GM12891 (cell line): Measurements from ENCODE around the gene CTNNA2.

Source experiments
- POLR2A ChIP-seq: IDR thresholded peaks from 2 replicates; pipeline ENCODE4 v1.6.1; 2011; ENCODE audit warnings: low read depth, low read length, control low read depth
- POLR2AphosphoS5 ChIP-seq: IDR thresholded peaks from 2 replicates; pipeline ENCODE4 v1.6.1; 2011; ENCODE audit warnings: low read depth, low read length, control low read depth
- SPI1 ChIP-seq: IDR thresholded peaks from 2 replicates; pipeline ENCODE4 v1.6.1; 2011; ENCODE audit warnings: low read depth, low read length, control low read depth
- TAF1 ChIP-seq: IDR thresholded peaks from 2 replicates; pipeline ENCODE4 v1.6.1; 2011; ENCODE audit warnings: low read depth, low read length, control low read depth

GRCh38 chr2:80026040-80026729, 513.3 kb downstream of the CTNNA2 start:
- TF ChIP-seq SPI1 (no peak), POLR2AphosphoS5 (no peak), POLR2A (no peak), TAF1 (no peak)
